Smooth muscle cell (in vitro differentiated cells): Measurements from ENCODE around the gene PPP3R1. TPM values are rescaled to one million over a fixed set of nuclear protein-coding genes. Genes with fewer than 3 reads are reported as not detected.

Experiments used
- DNase-seq: peaks from one replicate; lab custom pipeline; 2025; ENCODE audit not compliant: unreplicated experiment; lab: John Stamatoyannopoulos, UW
- H2AFZ ChIP-seq: fragments of 200-600 bp; sonication (generic); 2 replicates; pipeline ENCODE4 v1.6.0; 2016; ENCODE audit warnings: antibody characterized with exemption, low read depth, mild to moderate bottlenecking
- H3F3A ChIP-seq: fragments of 200-600 bp; sonication (generic); 2 replicates; pipeline ENCODE4 v1.6.0; 2017; ENCODE audit warnings: antibody characterized with exemption, low read depth
- H3K27ac ChIP-seq: fragments of 200-600 bp; sonication (generic); 2 replicates; pipeline ENCODE4 v1.5.1; 2016; ENCODE audit warnings: low read depth, mild to moderate bottlenecking
- H3K27me3 ChIP-seq: fragments of 200-600 bp; sonication (generic); 2 replicates; pipeline ENCODE4 v1.6.1; 2016; ENCODE audit warnings: low read depth, mild to moderate bottlenecking
- H3K36me3 ChIP-seq: fragments of 200-600 bp; sonication (generic); 2 replicates; pipeline ENCODE4 v1.5.1; 2016; ENCODE audit warnings: low read depth
- H3K4me1 ChIP-seq: fragments of 200-600 bp; sonication (generic); 2 replicates; pipeline ENCODE4 v1.5.1; 2016; ENCODE audit warnings: low read depth
- H3K4me2 ChIP-seq: fragments of 200-600 bp; sonication (generic); 2 replicates; pipeline ENCODE4 v1.6.0; 2016; ENCODE audit warnings: mild to moderate bottlenecking
- H3K4me3 ChIP-seq: fragments of 200-600 bp; sonication (generic); 2 replicates; pipeline ENCODE4 v1.5.1; 2016; ENCODE audit warnings: mild to moderate bottlenecking
- H3K79me2 ChIP-seq: fragments of 200-600 bp; sonication (generic); 2 replicates; pipeline ENCODE4 v1.6.0; 2016; ENCODE audit warnings: low read depth, mild to moderate bottlenecking
- H3K9ac ChIP-seq: fragments of 200-600 bp; sonication (generic); 2 replicates; pipeline ENCODE4 v1.6.0; 2016; ENCODE audit warnings: low read depth
- H3K9me3 ChIP-seq: fragments of 200-600 bp; sonication (generic); replicated peaks from 2 replicates; pipeline ENCODE4 v1.5.1; 2016; ENCODE audit warnings: low read depth
- H4K20me1 ChIP-seq: fragments of 200-600 bp; sonication (generic); 2 replicates; pipeline ENCODE4 v1.6.0; 2016; ENCODE audit warnings: low read depth
- WGBS: methylation state at CpG from one replicate; pipeline ENCODE4 v1.1.7; 2016; ENCODE audit warnings: low lambda C conversion rate; 5-methylcytosine and 5-hydroxymethylcytosine counted together
- polyA plus RNA-seq: library from polyadenylated mRNA; unstranded; fragments of >200 nt; fragmentation: Nextera tagmentation; extraction: Ambion mirVana; gene quantifications from 2 replicates; pipeline ENCODE4 v1.2.1, GENCODE V29; 2016
- total RNA-seq: library from RNA; depleted of rRNA; stranded (reverse); fragments of >200 nt; gene quantifications from 2 replicates; pipeline ENCODE4 v1.2.3, GENCODE V29; 2014
- TF ChIP-seq, protein P1 (sequence below): fragments of 200-600 bp; sonication (generic); IDR thresholded peaks from 2 replicates; pipeline ENCODE4 v1.5.1; 2017; ENCODE audit warnings: borderline replicate concordance, mild to moderate bottlenecking, antibody characterized with exemption; ENCODE audit not compliant: insufficient read depth, poor library complexity, severe bottlenecking

Gene PPP3R1
- total and polyA plus RNA-seq, 2 experiments from 2014 or later, result 4.7 to 33.5 TPM

DNA sequence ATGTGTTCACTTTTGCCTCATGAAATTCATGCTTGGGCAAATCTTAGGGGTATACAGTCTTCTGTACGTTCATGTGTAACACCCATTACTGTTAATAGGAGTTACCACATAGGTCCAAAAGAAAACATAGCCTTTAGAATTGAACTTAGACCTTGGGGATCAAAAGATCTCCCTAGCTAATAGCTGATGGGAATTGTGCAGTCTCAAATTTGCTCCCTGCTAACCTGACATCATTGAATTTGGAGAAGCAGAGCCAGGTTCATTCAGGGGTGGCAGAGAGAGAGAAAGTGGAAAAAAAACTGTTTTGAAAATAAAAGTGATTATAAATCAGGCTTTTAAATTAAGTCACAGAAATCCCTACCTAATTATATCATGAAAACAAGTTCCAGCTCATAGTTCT is 28.0 kb upstream of the PPP3R1 start:
- Histone ChIP-seq H3K4me3 (no peak overlapping the region), H2AFZ (no peak overlapping the region), H3K36me3 (no peaks in the 10 kb centered on the region), H3K27me3 (peaks cover 30% of the 10 kb centered on the region), H3K9me3 (no peaks in the 10 kb centered on the region), H3K4me2 (no peak overlapping the region), H3K9ac (no peak overlapping the region), H3F3A (no peaks in the 10 kb centered on the region), H3K4me1 (no peaks in the 10 kb centered on the region), H4K20me1 (no peaks in the 10 kb centered on the region), H3K79me2 (no peaks in the 10 kb centered on the region), H3K27ac (no peak overlapping the region)
- no peak for DNase-seq
- 75% methylated on average over 1 of the region's 1 CpG for WGBS
- TF ChIP-seq, protein P1, sequence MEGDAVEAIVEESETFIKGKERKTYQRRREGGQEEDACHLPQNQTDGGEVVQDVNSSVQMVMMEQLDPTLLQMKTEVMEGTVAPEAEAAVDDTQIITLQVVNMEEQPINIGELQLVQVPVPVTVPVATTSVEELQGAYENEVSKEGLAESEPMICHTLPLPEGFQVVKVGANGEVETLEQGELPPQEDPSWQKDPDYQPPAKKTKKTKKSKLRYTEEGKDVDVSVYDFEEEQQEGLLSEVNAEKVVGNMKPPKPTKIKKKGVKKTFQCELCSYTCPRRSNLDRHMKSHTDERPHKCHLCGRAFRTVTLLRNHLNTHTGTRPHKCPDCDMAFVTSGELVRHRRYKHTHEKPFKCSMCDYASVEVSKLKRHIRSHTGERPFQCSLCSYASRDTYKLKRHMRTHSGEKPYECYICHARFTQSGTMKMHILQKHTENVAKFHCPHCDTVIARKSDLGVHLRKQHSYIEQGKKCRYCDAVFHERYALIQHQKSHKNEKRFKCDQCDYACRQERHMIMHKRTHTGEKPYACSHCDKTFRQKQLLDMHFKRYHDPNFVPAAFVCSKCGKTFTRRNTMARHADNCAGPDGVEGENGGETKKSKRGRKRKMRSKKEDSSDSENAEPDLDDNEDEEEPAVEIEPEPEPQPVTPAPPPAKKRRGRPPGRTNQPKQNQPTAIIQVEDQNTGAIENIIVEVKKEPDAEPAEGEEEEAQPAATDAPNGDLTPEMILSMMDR, result no peak

DNA sequence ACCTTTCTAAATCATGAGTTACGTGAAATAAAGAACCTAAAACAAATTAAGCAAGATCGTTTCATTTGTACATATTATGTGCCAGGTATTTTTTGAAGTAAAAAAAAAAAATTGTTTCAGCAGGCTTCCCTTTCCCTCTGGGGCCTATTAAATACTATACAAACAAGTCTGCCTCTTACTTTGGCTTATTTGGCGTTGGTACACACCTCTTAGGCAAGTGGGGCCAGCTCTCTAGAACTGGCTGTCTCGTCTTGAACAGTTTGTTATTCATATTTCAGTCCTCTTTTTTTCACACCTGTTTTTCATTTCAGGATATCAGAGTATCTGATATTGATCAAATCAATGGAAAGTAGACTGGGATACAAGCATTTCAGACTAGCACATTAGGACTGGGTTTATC is 27.4 kb upstream of the PPP3R1 start:
- Histone ChIP-seq H3K79me2 (no peaks in the 10 kb centered on the region), H3K9me3 (no peaks in the 10 kb centered on the region), H3K27ac (no peak overlapping the region), H3K4me2 (no peak overlapping the region), H3K4me3 (no peak overlapping the region), H4K20me1 (no peaks in the 10 kb centered on the region), H3K27me3 (peaks cover 30% of the 10 kb centered on the region), H3K9ac (no peak overlapping the region), H3K36me3 (no peaks in the 10 kb centered on the region), H3K4me1 (no peaks in the 10 kb centered on the region), H2AFZ (no peak overlapping the region), H3F3A (no peaks in the 10 kb centered on the region)
- DNase-seq, result no peak
- TF ChIP-seq, protein P1, result no peak
- WGBS, result 88% methylated on average over 4 of the region's 4 CpGs

DNA sequence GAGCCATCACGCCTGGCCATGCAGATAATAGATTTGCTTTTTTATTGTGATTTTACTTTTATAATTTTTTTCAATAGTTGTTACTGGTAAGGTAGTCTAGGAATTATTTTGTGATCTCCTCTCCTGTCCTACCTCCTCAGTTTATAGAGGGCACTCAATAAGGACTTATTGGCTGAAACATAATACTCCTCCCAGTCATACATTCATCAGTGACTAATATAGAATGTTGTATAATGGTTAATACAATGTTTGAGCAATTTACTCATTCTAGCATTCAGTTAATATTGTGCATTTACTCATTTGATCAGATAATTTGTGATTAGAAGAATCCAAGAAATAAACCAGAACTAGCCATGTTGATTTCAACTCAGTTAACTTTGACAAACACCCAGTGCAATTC is 25.8 kb upstream of the PPP3R1 start:
- no peak overlapping the region for H3K4me2 ChIP-seq
- WGBS, result 78% methylated on average over 1 of the region's 1 CpG

DNA sequence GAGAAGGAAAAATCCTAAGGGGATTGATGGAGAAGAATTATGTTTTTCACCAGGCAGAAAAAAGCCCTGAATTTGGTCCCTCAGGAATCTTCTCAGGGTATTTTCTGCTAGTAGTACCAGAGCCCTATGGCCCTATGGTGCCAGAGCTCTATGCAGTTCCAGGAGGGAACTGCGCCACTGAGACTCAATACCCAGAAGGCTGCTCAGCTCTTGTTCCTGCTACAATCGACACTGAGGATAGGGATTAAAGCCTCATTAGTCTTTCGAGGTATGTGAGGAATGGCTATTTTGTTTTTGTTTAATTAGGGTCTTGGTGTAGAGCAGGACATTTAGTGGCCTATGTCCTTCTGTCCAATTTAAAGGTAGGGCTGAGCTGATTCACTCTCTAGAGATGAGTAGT is 21.7 kb upstream of the PPP3R1 start:
- no peak overlapping the region for H2AFZ ChIP-seq
- WGBS, result 62% methylated on average over 3 of the region's 3 CpGs
- TF ChIP-seq, protein P1, result no peak
- H3K4me2 ChIP-seq, result no peak overlapping the region
- H3K9me3 ChIP-seq, result no peaks in the 10 kb centered on the region
- H3K4me1 ChIP-seq, result no peaks in the 10 kb centered on the region
- H3F3A ChIP-seq, result no peaks in the 10 kb centered on the region
- no peak overlapping the region for H3K9ac ChIP-seq
- no peak for DNase-seq
- no peaks in the 10 kb centered on the region for H4K20me1 ChIP-seq
- no peaks in the 10 kb centered on the region for H3K36me3 ChIP-seq
- H3K4me3 ChIP-seq, result no peak overlapping the region
- H3K27ac ChIP-seq, result no peak overlapping the region
- peaks cover 16% of the 10 kb centered on the region for H3K27me3 ChIP-seq
- no peaks in the 10 kb centered on the region for H3K79me2 ChIP-seq

More for the DNA sequence above, 25.8 kb upstream of the PPP3R1 start:
- no peaks in the 10 kb centered on the region for H3F3A ChIP-seq
- no peak overlapping the region for H2AFZ ChIP-seq
- no peaks in the 10 kb centered on the region for H4K20me1 ChIP-seq
- H3K36me3 ChIP-seq, result no peaks in the 10 kb centered on the region
- H3K27ac ChIP-seq, result no peak overlapping the region
- no peaks in the 10 kb centered on the region for H3K4me1 ChIP-seq
- no peaks in the 10 kb centered on the region for H3K79me2 ChIP-seq
- H3K27me3 ChIP-seq, result peaks cover 25% of the 10 kb centered on the region
- no peak for DNase-seq
- H3K9me3 ChIP-seq, result no peaks in the 10 kb centered on the region
- no peak overlapping the region for H3K9ac ChIP-seq
- TF ChIP-seq, protein P1, result no peak
- H3K4me3 ChIP-seq, result no peak overlapping the region
